HG03025 (cell line): ENCODE measurements around the gene TIFAB.

ENCODE experiments used
- ATAC-seq: cut with Tn5 transposase; IDR thresholded peaks from one replicate; pipeline ENCODE4 v1.9.1; 2021; ENCODE audit warnings: mild to moderate bottlenecking, moderate library complexity; ENCODE audit not compliant: unreplicated experiment, low FRiP score

The TIFAB gene

GRCh38 chr5:135460246-135461033, 8.3 kb upstream of the TIFAB start:
- no peak for ATAC-seq

- no peak for ATAC-seq
These were observed 6.8 kb upstream of the TIFAB start for GRCh38 chr5:135458921-135459331.

GRCh38 chr5:135458356-135458755, 6.2 kb upstream of the TIFAB start:
- no peak for ATAC-seq

GRCh38 chr5:135457424-135458071, 5.4 kb upstream of the TIFAB start:
- peak; percentile 46 for ATAC-seq

GRCh38 chr5:135456238-135457099, 4.3 kb upstream of the TIFAB start:
- ATAC-seq: peak; percentile 59

- no peak for ATAC-seq
These were observed 3.7 kb upstream of the TIFAB start for GRCh38 chr5:135455876-135456237.

GRCh38 chr5:135454946-135455345, 2.8 kb upstream of the TIFAB start:
- ATAC-seq: no peak

- ATAC-seq: no peak
These were observed 1.5 kb upstream of the TIFAB start for GRCh38 chr5:135453613-135454012.

- no peak for ATAC-seq
These were observed 400 bp downstream of the TIFAB start for GRCh38 chr5:135451581-135452320.

- no peak for ATAC-seq
These were observed 1.2 kb downstream of the TIFAB start for GRCh38 chr5:135450952-135451351.

GRCh38 chr5:135450336-135450735, 1.8 kb downstream of the TIFAB start:
- no peak for ATAC-seq

GRCh38 chr5:135449644-135450043, 2.5 kb downstream of the TIFAB start:
- ATAC-seq: no peak

- no peak for ATAC-seq
These were observed 3.2 kb downstream of the TIFAB start for GRCh38 chr5:135448791-135449507.

- ATAC-seq: no peak
These were observed 3.9 kb downstream of the TIFAB start for GRCh38 chr5:135448071-135448739.

- no peak for ATAC-seq
These were observed 4.7 kb downstream of the TIFAB start, which contains the start of gene DCANP1 for GRCh38 chr5:135447298-135447929. Gene DCANP1 (minus strand): TSS chr5:135447348. CDS start chr5:135447108, 240 bp downstream.

- ATAC-seq: no peak
These were observed 5.5 kb downstream of the TIFAB start for GRCh38 chr5:135446615-135447014.

GRCh38 chr5:135446206-135446605, 5.9 kb downstream of the TIFAB start:
- no peak for ATAC-seq

- ATAC-seq: no peak
These were observed 6.7 kb downstream of the TIFAB start for GRCh38 chr5:135445306-135445985.
